OCI-LY3 (cell line): ENCODE measurements around the gene RTN4RL1.

Experiments used
- CTCF ChIP-seq: fragments of 200-600, 300-600 bp; sonication (generic); IDR thresholded peaks from 2 replicates; pipeline ENCODE4 v1.5.1; 2014; ENCODE audit warnings: antibody characterized with exemption, low read length, low read depth
- EZH2phosphoT487 ChIP-seq: fragments of 200-600 bp; shearing (Covaris generic); IDR thresholded peaks from 2 replicates; pipeline ENCODE4 v1.6.1; 2018; ENCODE audit warnings: antibody characterized with exemption, mixed run types, low read depth

- TF ChIP-seq CTCF (no peak), EZH2phosphoT487 (no peak)
Observed at GRCh38 chr17:2068031-2068518, 42.9 kb upstream of the RTN4RL1 start.
